GM10266 (cell line): Measurements from ENCODE around the gene MTFR2.
"Not testable (repeated sequence)": the region's sequence is repeated elsewhere in the genome, so short reads cannot be mapped to it uniquely, and the experiment has no call there.

Experiments used
- DNase-seq: peaks from one replicate; pipeline ENCODE4 v3.0.0; 2012; ENCODE audit errors: extremely low spot score
- TF ChIP-seq, protein P1 (sequence below): IDR thresholded peaks from 2 replicates; pipeline ENCODE4 v1.5.1; 2012; ENCODE audit warnings: mild to moderate bottlenecking, low read depth; ENCODE audit not compliant: control insufficient read depth, insufficient read depth; ENCODE audit errors: missing control alignments

The MTFR2 gene

DNA sequence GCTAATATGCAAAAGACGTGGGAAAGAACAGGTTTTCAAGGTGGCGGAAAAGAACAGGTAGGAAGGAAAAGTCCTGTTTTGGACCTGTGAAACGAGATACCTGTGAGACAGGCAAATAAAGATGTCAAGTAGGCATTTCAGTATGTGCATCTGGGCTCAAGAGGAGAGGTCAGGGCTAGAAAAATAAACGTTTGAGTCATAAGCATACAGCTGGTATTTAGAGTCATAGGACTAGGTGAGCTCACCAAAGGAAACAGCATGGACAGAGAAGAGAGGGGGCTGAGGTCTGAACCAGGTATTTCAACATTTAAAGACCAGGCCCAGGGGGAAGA is 14.9 kb downstream of the MTFR2 start:
- TF ChIP-seq, protein P1, sequence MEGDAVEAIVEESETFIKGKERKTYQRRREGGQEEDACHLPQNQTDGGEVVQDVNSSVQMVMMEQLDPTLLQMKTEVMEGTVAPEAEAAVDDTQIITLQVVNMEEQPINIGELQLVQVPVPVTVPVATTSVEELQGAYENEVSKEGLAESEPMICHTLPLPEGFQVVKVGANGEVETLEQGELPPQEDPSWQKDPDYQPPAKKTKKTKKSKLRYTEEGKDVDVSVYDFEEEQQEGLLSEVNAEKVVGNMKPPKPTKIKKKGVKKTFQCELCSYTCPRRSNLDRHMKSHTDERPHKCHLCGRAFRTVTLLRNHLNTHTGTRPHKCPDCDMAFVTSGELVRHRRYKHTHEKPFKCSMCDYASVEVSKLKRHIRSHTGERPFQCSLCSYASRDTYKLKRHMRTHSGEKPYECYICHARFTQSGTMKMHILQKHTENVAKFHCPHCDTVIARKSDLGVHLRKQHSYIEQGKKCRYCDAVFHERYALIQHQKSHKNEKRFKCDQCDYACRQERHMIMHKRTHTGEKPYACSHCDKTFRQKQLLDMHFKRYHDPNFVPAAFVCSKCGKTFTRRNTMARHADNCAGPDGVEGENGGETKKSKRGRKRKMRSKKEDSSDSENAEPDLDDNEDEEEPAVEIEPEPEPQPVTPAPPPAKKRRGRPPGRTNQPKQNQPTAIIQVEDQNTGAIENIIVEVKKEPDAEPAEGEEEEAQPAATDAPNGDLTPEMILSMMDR: no peak
- no peak for DNase-seq

DNA sequence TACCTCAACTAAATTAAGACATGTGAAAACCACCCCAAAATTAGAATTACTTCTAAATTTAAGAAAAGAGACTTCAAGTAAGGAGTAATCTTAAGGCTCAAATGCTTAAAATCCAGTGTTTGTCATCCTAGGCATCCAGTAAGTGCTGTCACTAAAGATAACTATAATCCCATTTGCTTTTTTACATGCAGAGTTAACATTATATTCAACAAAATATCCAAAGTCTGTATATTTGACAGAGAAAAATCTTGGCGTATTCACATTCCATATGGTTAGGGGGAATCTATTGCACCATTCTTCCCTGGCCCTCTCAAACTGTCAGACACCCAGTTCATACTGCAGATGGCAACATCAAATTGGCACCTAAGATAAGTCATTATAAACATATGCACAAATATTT is 17.4 kb downstream of the MTFR2 start:
- no peak for DNase-seq
- TF ChIP-seq, protein P1: no peak

DNA sequence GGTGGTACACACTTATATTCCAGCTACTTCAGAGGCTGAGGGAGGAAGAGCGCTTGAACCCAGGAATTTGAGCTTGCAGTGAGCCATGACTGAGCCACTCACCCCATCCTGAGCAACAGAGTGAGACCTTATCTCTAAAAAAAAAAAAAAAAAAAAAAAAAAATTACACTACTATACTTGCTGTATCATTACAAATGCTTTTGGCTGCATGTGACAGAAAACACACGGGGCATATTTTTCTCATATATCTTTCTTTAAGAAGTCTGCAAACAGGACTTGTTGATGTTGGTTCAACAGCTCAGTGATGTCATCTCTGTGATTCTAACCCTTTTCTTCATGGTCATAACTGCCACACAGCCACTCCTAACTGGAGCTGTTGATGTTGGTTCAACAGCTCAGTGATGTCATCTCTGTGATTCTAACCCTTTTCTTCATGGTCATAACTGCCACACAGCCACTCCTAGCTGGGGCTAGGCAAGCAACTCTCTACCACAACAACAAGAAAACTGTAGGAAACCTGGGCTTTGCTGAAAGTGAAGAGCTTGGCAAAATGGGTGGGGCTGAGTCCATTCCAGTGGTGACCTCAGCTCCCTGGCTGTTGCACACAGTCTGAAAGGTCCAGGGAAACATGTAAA is 19.8 kb downstream of the MTFR2 start:
- TF ChIP-seq, protein P1: no peak
- no peak for DNase-seq

DNA sequence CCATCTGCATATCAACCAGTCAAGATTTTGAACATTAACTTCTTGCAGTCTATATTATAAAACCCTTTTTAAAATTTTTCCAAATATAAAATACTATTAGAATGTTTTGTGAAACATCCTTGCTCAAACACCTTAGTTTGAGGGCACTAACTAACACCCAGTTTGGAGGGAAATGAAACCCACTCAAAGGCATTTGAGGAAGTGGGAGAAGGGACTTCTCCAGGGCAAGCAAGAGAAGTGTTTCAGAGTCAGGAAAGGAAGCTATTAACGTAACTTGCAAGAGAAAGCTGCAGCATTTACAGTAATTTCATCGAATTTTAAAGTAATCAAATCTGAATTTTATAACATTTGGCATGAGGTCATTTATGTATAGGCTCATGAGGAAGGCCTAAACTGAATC is 21.3 kb downstream of the MTFR2 start:
- TF ChIP-seq, protein P1: no peak
- DNase-seq: no peak

DNA sequence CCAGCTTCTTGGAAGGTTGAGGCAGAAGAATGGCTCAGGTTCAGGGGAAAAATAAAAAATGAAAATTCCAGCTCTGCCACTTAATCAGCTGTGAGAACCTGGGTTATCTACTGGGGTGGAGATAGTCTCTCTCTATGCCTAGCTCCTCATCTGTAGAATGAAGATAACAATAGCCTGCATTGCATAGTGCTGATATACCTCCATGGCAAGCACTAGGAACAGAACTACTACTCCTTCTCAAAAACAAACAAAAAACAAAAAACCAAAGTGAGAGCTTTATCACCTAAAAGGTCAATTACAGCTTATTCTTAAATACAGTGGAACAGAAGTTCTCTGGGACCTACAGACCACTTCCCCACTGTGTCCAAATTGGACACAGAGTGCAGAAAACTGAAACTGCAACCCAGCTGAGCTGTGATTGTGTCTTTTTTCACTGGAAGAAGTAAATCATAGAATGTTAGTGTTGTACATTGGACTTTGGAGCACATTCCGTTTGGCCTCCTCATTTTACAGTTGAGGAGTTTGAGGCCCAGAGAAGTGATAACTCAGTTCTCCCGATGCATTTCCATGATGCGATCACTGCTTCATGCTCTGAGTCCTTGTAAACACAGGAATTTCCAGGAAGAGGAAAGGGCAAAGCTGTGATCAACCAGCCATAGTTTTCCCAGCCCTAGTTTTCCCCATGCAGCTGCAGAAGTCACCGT is 23.3 kb downstream of the MTFR2 start:
- TF ChIP-seq, protein P1: no peak
- no peak for DNase-seq

DNA sequence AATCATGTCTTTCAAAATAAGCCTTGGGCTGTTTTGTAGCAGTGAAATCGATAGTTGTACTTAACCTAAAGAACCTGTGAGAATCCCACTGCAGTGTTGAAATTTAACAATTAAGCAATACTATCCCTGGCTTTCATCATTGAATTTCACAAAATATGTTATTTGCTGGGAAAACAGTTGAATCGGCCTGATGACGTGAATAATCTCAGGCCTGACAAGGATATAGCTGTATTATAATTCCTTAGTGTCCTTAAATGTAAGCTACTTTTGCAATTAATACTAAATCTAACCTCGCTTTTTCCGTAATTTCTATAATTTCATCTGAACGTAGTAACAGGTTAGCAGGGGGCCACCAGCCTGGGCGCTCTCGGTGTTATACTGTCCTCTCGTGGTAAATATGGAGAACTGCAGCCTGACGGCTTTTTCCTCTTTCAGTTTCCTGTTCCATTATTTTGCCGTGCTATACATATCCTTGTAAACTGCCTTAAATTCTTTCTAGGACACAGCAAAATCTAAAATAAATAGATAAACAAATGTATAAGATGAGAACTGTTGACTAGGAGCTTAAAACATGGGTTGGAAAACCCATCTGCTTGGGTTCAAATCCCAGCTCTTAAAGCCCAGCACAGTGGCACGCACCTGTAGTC is 24.0 kb downstream of the MTFR2 start:
- TF ChIP-seq, protein P1: peak; percentile 91

DNA sequence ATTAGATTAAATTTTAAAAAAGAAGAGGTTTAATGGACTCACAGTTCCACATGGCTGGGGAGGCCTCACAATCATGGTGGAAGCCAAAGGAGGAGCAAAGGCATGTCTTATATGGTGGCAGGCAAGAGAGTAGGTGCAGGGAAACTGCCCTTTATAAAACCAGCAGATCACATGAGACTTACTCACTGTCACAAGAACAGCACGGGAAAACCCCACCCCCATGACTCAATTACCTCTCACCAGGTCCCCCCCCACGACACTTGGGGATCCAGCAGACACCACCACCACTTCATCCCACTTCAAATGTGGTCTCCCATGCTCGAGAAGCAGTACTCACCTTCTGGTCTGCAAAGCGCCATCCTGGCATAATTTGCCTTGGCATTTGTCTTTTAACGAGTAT is 24.6 kb downstream of the MTFR2 start:
- no peak for DNase-seq
- TF ChIP-seq, protein P1: no peak

More for the DNA sequence above, 24.0 kb downstream of the MTFR2 start:
- DNase-seq: peak; percentile 52

DNA sequence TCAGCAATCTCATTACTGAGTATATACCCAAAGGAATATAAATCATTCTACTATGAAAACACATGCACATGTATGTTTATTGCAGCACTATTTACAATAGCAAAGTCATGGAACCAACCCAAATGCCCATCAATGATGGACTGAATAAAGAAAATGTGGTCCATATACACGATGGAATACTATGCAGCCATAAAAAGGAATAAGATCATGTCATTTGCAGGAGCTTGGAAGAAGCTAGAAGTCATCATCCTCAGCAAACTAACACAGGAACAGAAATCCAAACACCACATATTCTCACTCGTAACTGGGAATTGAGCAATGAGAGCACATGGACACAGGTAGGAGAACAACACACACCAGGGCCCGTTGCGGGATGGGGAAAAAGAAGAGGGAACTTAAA is 25.1 kb downstream of the MTFR2 start:
- DNase-seq: not testable (repeated sequence)
